IPS DF 6.9 (cell line): ENCODE results near the gene PLTP.

Experiments
- DNase-seq: peaks from one replicate; pipeline ENCODE4 v3.0.0-alpha.2; 2013; ENCODE audit warnings: low read depth, low spot score
- H3K27ac ChIP-seq: one replicate; pipeline ENCODE4 v1.5.1; 2013; ENCODE audit warnings: low read length, control low read depth
- H3K27me3 ChIP-seq: 2 replicates; pipeline ENCODE4 v1.6.1; 2013; ENCODE audit warnings: mild to moderate bottlenecking, low read length; ENCODE audit not compliant: control insufficient read depth, insufficient read depth
- H3K36me3 ChIP-seq: 2 replicates; pipeline ENCODE4 v1.6.1; 2013; ENCODE audit warnings: low read length; ENCODE audit not compliant: control insufficient read depth, insufficient read depth
- H3K4me1 ChIP-seq: 2 replicates; pipeline ENCODE4 v1.6.1; 2013; ENCODE audit warnings: low read length; ENCODE audit not compliant: control insufficient read depth, insufficient read depth
- H3K4me3 ChIP-seq: 2 replicates; pipeline ENCODE4 v1.5.1; 2013; ENCODE audit warnings: mild to moderate bottlenecking, low read length
- H3K9me3 ChIP-seq: 2 replicates; pipeline ENCODE4 v1.6.1; 2013; ENCODE audit warnings: low read length, inconsistent platforms; ENCODE audit not compliant: control insufficient read depth, insufficient read depth
- WGBS: extraction: QIAGEN DNeasy Blood & Tissue Kit; methylation state at CpG from one replicate; pipeline ENCODE4 v1.1.7; 2013; ENCODE audit warnings: mixed read lengths, missing lambda C conversion rate; ENCODE audit not compliant: insufficient read length, insufficient coverage; 5-methylcytosine and 5-hydroxymethylcytosine counted together

The PLTP gene

GRCh38 chr20:45918779-45919537 lies 7.0 kb upstream of the PLTP start:
- H3K9me3 ChIP-seq, result no peaks in the 10 kb centered on the region
- H3K4me1 ChIP-seq, result no peaks in the 10 kb centered on the region
- H3K4me3 ChIP-seq, result no peak overlapping the region
- H3K36me3 ChIP-seq, result no peaks in the 10 kb centered on the region
- no peaks in the 10 kb centered on the region for H3K27me3 ChIP-seq
- DNase-seq, result no peak
- WGBS, result no CpG with 5 or more reads among the region's 12 CpGs
- H3K27ac ChIP-seq, result no peak overlapping the region

GRCh38 chr20:45918182-45918737 lies 6.3 kb upstream of the PLTP start:
- Histone ChIP-seq H3K4me3 (no peak overlapping the region), H3K27ac (no peak overlapping the region), H3K4me1 (no peaks in the 10 kb centered on the region), H3K9me3 (no peaks in the 10 kb centered on the region), H3K27me3 (no peaks in the 10 kb centered on the region), H3K36me3 (no peaks in the 10 kb centered on the region)
- no peak for DNase-seq
- WGBS, result no CpG with 5 or more reads among the region's 5 CpGs

- DNase-seq, result no peak
- no peaks in the 10 kb centered on the region for H3K27me3 ChIP-seq
- H3K4me3 ChIP-seq, result no peak overlapping the region
- H3K9me3 ChIP-seq, result no peaks in the 10 kb centered on the region
- no peak overlapping the region for H3K27ac ChIP-seq
- no peaks in the 10 kb centered on the region for H3K36me3 ChIP-seq
- H3K4me1 ChIP-seq, result no peaks in the 10 kb centered on the region
- no CpG with 5 or more reads among the region's 5 CpGs for WGBS
Observed at GRCh38 chr20:45917790-45918141, 5.8 kb upstream of the PLTP start.

GRCh38 chr20:45913116-45913515 lies 1.2 kb upstream of the PLTP start:
- peaks cover 3% of the 10 kb centered on the region; the same call in 1 of the 2 replicates for H3K4me1 ChIP-seq
- H3K4me3 ChIP-seq, result no peak overlapping the region
- no peaks in the 10 kb centered on the region for H3K27me3 ChIP-seq
- no peak for DNase-seq
- H3K27ac ChIP-seq, result no peak overlapping the region
- H3K9me3 ChIP-seq, result no peaks in the 10 kb centered on the region
- H3K36me3 ChIP-seq, result 0 out of 2 replicates have a peak, but pooled peaks cover 5% of the 10 kb centered on the region
- WGBS, result no CpG with 5 or more reads among the region's 5 CpGs

GRCh38 chr20:45912344-45912682 lies 358 bp upstream of the PLTP start:
- no peak overlapping the region for H3K27ac ChIP-seq
- DNase-seq, result no peak
- H3K9me3 ChIP-seq, result no peaks in the 10 kb centered on the region
- no CpG with 5 or more reads among the region's 4 CpGs for WGBS
- peaks cover 3% of the 10 kb centered on the region; the same call in 1 of the 2 replicates for H3K4me1 ChIP-seq
- peaks cover 9% of the 10 kb centered on the region; the same call in 1 of the 2 replicates for H3K36me3 ChIP-seq
- no peaks in the 10 kb centered on the region for H3K27me3 ChIP-seq
- peak overlapping the region; percentile 69; the same call in 1 of the 2 replicates for H3K4me3 ChIP-seq

- H3K27ac ChIP-seq, result no peak overlapping the region
- peaks cover 10% of the 10 kb centered on the region for H3K36me3 ChIP-seq
- peak overlapping the region; percentile 69; the same call in 1 of the 2 replicates for H3K4me3 ChIP-seq
- no peaks in the 10 kb centered on the region for H3K27me3 ChIP-seq
- WGBS, result 100% methylated on average over 2 of the region's 43 CpGs
- peak; percentile 100 for DNase-seq
- H3K4me1 ChIP-seq, result peaks cover 3% of the 10 kb centered on the region; the same call in 1 of the 2 replicates
- no peaks in the 10 kb centered on the region for H3K9me3 ChIP-seq
Observed at GRCh38 chr20:45910670-45911485, 1.1 kb downstream of the PLTP start.

- no CpG with 5 or more reads among the region's 22 CpGs for WGBS
- H3K36me3 ChIP-seq, result peaks cover 12% of the 10 kb centered on the region
- H3K4me1 ChIP-seq, result peaks cover 3% of the 10 kb centered on the region; the same call in 1 of the 2 replicates
- DNase-seq, result no peak
- H3K27me3 ChIP-seq, result no peaks in the 10 kb centered on the region
- no peaks in the 10 kb centered on the region for H3K9me3 ChIP-seq
- no peak overlapping the region for H3K27ac ChIP-seq
- H3K4me3 ChIP-seq, result no peak overlapping the region
Observed at GRCh38 chr20:45909817-45910669, 1.9 kb downstream of the PLTP start.

GRCh38 chr20:45909336-45909808 lies 2.6 kb downstream of the PLTP start:
- WGBS, result 100% methylated on average over 1 of the region's 12 CpGs
- Histone ChIP-seq H3K4me1 (peaks cover 3% of the 10 kb centered on the region; the same call in 1 of the 2 replicates), H3K36me3 (peaks cover 18% of the 10 kb centered on the region), H3K4me3 (no peak overlapping the region), H3K27me3 (no peaks in the 10 kb centered on the region), H3K9me3 (no peaks in the 10 kb centered on the region), H3K27ac (no peak overlapping the region)
- DNase-seq, result no peak

GRCh38 chr20:45908084-45908483 lies 3.9 kb downstream of the PLTP start:
- DNase-seq, result no peak
- Histone ChIP-seq H3K36me3 (peaks cover 18% of the 10 kb centered on the region), H3K9me3 (no peaks in the 10 kb centered on the region), H3K4me1 (peaks cover 3% of the 10 kb centered on the region; the same call in 1 of the 2 replicates), H3K27me3 (no peaks in the 10 kb centered on the region), H3K4me3 (no peak overlapping the region), H3K27ac (no peak overlapping the region)
- no CpG with 5 or more reads among the region's 2 CpGs for WGBS
